Esophagus squamous epithelium (tissue), 5 donors: Measurements from ENCODE around the gene STK32C. TPM values are rescaled to one million over a fixed set of nuclear protein-coding genes. Genes with fewer than 3 reads are reported as not detected.

ENCODE experiments used
- DNase-seq: peaks from one replicate; lab custom pipeline; 2025; lab: John Stamatoyannopoulos, UW
- H3K27ac ChIP-seq, 4 donors: fragments of 200-600 bp; sonication (generic); one replicate each; pipeline ENCODE4 v1.5.1; 2016 to 2019; ENCODE audit warnings: mild to moderate bottlenecking in 1 of 4
- H3K27me3 ChIP-seq, 4 donors: fragments of 200-600 bp; sonication (generic); 1 replicate in 3 of 4; 2 replicates in 1 of 4; pipeline versions ENCODE4 v1.5.1 to v1.6.0; 2017 to 2021; ENCODE audit warnings: antibody characterized with exemption in 1 of 4
- H3K36me3 ChIP-seq, 3 donors: fragments of 200-600 bp; sonication (generic); one replicate each; pipeline ENCODE4 v1.5.1; 2016 to 2019
- H3K4me1 ChIP-seq, 3 donors: fragments of 200-600 bp; sonication (generic); one replicate each; pipeline ENCODE4 v1.5.1; 2017 to 2019
- H3K4me3 ChIP-seq, 4 donors: fragments of 200-600 bp; sonication (generic); 1 replicate in 3 of 4; 2 replicates in 1 of 4; pipeline ENCODE4 v1.5.1; 2016 to 2019; ENCODE audit warnings: mild to moderate bottlenecking in 2 of 4, moderate library complexity in 1 of 4
- H3K9me3 ChIP-seq, 3 donors: fragments of 200-600 bp; sonication (generic); one replicate each; pipeline ENCODE4 v1.5.1; 2016 to 2019
- POLR2A ChIP-seq, 4 donors: fragments of 450-650 bp; IDR thresholded peaks; one replicate each; pipeline ENCODE4 v1.6.1; 2017; ENCODE audit warnings: antibody characterized with exemption in 4 of 4, mild to moderate bottlenecking in 4 of 4, moderate library complexity in 3 of 4
- WGBS, 2 donors: methylation state at CpG; one replicate each; pipeline ENCODE4 v1.1.5; 2018; 5-methylcytosine and 5-hydroxymethylcytosine counted together
- intact Hi-C: fragments of 100-400 bp; cut with DNase I; formaldehyde crosslinking; loops from one replicate; pipeline ENCODE4 v1.15.0; 2022
- total RNA-seq, 4 donors: library from RNA; depleted of rRNA; stranded (reverse); fragments of >200 nt; gene quantifications; one replicate each; pipeline ENCODE4 v1.1.0, GENCODE V29; 2016
- TF ChIP-seq, protein P1 (sequence below), 6 experiments: fragments of 450-650 bp in 4 of 6; fragments of 200-600 bp in 2 of 6; sonication (generic) in 2 of 6; IDR thresholded peaks; one replicate each; pipeline ENCODE4 v1.5.1; 2016 to 2019; ENCODE audit warnings: antibody characterized with exemption in 6 of 6, mild to moderate bottlenecking in 4 of 6, moderate library complexity in 4 of 6
- donor health status: DM: yes; HTN: yes; CAD: no.

The STK32C gene
- total RNA-seq, 4 donors from 2014 or later, result 2.3 to 5.5 (median 2.6) TPM

DNA sequence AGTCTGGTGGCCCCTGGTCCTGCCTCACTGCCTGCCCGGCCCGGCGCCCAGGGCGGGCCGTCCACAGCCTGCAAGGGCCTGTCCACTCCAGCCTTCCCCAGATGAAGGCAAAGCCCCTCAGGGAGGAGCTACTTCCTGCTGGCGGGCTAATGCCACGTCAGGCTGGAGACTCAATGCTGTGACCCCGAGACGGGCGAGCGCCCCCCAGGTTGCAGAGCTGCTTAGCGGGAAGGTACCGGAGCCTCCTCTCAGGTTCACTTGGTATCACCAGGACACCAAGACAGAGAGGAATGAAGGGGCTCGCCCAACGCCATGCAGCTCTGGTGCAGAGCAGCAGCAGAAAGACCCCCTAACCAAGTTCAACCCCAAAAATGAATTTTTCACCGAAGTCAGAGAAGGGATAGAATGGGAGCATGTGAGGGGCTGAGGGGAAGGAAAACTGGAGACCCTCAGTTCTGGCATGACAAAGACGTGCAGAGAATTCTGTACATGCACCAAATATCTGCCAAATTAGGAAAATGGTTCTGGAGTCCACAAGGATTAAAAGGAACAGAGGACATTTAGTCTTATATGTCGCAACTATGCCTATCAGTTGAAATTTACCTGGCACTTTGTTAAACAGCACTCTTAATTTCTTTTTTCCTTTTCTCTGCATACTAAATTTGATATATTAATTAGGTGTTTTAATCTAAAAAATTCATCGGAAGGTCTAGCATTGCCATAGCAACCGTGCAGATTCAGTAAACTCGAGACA, 2.8 kb downstream of the STK32C start:
- no peak overlapping the region for H3K4me3 ChIP-seq
- H3K36me3 ChIP-seq, result no peaks in the 10 kb centered on the region
- 89 to 91% methylated on average over 6 to 9 of the region's 21 CpGs for WGBS, 2 donors
- no peak for DNase-seq
- peaks cover 8 to 26% (median 16%) of the 10 kb centered on the region in 3 donors for H3K4me1 ChIP-seq
- H3K27me3 ChIP-seq, result peaks cover 0 to 42% (median 0%) of the 10 kb centered on the region in 4 donors
- no peaks in the 10 kb centered on the region for H3K9me3 ChIP-seq
- TF ChIP-seq, protein P1, sequence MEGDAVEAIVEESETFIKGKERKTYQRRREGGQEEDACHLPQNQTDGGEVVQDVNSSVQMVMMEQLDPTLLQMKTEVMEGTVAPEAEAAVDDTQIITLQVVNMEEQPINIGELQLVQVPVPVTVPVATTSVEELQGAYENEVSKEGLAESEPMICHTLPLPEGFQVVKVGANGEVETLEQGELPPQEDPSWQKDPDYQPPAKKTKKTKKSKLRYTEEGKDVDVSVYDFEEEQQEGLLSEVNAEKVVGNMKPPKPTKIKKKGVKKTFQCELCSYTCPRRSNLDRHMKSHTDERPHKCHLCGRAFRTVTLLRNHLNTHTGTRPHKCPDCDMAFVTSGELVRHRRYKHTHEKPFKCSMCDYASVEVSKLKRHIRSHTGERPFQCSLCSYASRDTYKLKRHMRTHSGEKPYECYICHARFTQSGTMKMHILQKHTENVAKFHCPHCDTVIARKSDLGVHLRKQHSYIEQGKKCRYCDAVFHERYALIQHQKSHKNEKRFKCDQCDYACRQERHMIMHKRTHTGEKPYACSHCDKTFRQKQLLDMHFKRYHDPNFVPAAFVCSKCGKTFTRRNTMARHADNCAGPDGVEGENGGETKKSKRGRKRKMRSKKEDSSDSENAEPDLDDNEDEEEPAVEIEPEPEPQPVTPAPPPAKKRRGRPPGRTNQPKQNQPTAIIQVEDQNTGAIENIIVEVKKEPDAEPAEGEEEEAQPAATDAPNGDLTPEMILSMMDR (IDR thresholded peaks at IDR 0.05), result no peak
- TF ChIP-seq POLR2A (IDR thresholded peaks at IDR 0.05), result no peak
- no peak overlapping the region for H3K27ac ChIP-seq
- intact Hi-C loops, result no loop called here

DNA sequence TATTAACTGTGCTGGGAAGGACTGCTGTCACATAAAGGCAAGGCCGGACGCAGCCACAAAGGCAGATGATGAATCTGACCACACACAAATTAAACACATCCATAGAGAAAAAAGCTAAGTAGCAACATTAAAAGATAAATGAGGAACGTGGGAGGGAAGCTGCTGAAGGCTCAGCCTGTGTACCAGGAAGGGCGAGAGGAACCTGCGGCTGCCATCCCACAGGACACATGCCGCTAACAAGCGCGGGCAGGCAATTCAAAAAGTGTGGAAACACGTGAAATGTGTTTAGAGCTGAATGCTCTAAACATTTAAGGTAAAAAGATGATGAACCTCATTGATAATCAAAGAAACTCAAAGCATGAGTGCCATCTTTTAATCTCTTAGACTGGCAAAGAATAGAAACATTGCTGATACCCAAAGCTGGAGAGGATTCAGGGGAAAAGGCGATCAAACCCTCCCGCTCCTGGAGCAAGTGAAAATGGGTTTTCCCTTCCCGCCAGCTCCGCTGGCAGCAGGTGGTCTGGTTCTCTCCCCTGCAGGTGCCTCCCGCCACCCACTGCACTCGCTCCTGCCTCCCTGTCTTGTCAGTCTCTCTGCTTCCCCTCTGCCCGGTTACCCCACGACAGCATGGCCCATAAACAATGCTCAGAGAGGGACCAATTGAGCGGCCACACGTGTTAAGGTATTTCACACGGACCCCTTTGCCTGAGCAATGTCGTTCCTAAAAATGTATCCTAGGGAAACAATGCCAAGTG, 4.2 kb downstream of the STK32C start:
- Histone ChIP-seq H3K4me1 (peaks cover 4 to 16% (median 10%) of the 10 kb centered on the region in 3 donors), H3K9me3 (no peaks in the 10 kb centered on the region), H3K27me3 (peaks cover 0 to 30% (median 0%) of the 10 kb centered on the region in 4 donors), H3K36me3 (no peaks in the 10 kb centered on the region), H3K4me3 (no peak overlapping the region), H3K27ac (no peak overlapping the region)
- intact Hi-C loops, result no loop called here
- 91 to 92% methylated on average over 20 to 21 of the region's 21 CpGs for WGBS, 2 donors
- no peak for TF ChIP-seq POLR2A (IDR thresholded peaks at IDR 0.05)
- TF ChIP-seq, protein P1 (IDR thresholded peaks at IDR 0.05), result no peak
- DNase-seq, result no peak

DNA sequence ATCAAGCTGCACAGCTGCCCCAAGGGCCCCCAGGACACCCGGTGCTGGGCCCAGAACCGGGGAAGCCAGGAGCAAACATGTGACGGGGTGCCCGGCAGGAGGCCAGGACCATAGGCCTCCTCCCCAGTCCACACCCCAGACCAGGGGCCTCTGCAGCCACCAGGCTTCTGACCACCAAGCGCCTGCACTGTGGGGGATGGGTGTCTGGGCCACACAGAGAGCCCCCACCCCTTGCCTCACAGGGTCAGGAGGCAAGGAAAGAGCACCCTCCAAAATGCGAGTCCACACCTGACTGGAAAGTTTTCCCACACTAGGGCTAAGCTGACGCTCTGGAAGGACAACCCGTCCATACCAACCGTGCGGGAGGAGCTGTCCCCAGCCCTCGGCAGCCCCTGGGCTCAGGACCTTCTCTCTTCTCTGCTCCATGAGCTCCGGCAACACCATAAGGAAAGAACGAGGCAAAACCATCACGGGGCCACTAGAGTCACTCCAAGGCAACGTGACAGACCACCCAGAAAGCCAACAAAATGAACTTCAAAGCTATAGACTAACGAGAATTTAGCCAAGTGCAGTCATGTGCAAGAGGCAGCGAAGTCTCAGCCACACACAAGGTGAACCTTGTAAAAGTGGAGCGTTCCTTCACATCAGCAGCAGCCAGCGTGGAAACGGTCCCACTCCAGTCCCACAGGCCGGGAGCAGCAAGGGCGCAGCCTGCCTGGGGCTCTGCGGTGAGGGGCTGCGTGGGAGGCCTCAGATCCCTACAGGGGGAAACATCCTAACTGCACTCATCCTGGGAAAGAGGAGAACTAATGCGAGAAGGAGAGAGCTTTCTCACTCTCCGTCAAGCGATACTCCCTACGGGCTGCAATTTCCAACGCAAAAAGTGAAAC, 5.1 kb downstream of the STK32C start:
- no peak for DNase-seq
- H3K4me3 ChIP-seq, result no peak overlapping the region
- intact Hi-C loops, result no loop called here
- H3K9me3 ChIP-seq, result no peaks in the 10 kb centered on the region
- WGBS, 2 donors, result 87 to 90% methylated on average over 13 to 19 of the region's 29 CpGs
- no peak for TF ChIP-seq POLR2A (IDR thresholded peaks at IDR 0.05)
- TF ChIP-seq, protein P1 (IDR thresholded peaks at IDR 0.05), result no peak
- H3K36me3 ChIP-seq, result no peaks in the 10 kb centered on the region
- H3K27ac ChIP-seq, result no peak overlapping the region
- peaks cover 0 to 29% (median 0%) of the 10 kb centered on the region in 4 donors for H3K27me3 ChIP-seq
- peaks cover 4 to 12% (median 7%) of the 10 kb centered on the region in 3 donors for H3K4me1 ChIP-seq

DNA sequence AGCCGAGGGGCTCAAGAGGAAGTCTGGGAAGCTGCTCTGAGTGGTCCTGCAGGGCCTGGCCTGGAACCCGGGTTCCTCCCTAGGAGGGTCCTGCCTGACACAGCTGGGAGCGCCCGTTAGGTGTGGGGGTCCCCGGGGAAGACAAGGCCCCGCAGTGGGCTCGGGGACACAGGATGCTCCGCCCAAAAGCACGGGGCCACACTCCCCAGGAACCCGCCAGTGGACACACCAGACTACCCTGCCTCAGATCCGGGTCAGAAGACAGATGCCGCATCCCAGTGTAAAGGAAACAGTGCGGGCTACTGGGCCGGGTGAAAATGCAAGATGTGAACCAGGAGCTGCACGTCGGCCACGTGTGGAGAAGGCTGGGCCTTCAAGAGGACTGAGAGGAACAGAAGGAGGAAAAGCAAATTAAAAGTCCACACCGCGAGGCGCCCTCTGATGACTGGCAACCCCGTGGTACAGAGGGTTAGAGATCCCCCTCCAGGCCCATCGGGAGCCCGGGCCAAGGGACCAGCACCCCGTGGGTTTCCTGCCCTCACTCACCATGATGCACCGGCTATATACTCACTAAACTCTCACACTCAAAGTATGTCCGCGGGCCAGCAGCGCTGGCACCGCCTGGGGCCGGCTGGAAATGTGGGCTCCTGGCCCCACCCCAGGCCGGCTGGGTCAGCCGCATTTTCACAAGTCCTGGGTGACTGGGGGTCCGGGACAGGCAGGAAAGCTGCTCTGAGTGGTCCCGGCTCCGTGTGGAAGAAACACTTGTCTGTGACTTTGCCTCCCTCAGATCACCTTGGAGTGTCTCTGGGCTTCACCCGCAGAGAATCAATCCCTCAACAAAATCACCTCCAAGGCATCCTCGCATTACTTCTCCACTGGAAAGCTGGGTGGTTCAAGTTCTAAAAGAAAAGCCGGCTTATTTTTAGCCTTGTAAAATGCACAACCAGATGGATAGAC, 6.1 kb downstream of the STK32C start:
- WGBS, 2 donors, result 89 to 93% methylated on average over 11 to 17 of the region's 38 CpGs
- no peaks in the 10 kb centered on the region for H3K9me3 ChIP-seq
- no peak for DNase-seq
- TF ChIP-seq POLR2A (IDR thresholded peaks at IDR 0.05), result no peak
- TF ChIP-seq, protein P1 (IDR thresholded peaks at IDR 0.05), result no peak
- no peaks in the 10 kb centered on the region for H3K36me3 ChIP-seq
- H3K27me3 ChIP-seq, result peaks cover 0 to 21% (median 0%) of the 10 kb centered on the region in 4 donors
- H3K4me1 ChIP-seq, result peaks cover under 1 to 4% (median 1%) of the 10 kb centered on the region in 3 donors
- no peak overlapping the region for H3K4me3 ChIP-seq
- intact Hi-C loops, result no loop called here
- H3K27ac ChIP-seq, result no peak overlapping the region
